Fibroblast of villous mesenchyme (primary cell): ENCODE data around the gene AURKA. TPM values are rescaled to one million over a fixed set of nuclear protein-coding genes. Genes with fewer than 3 reads are reported as not detected.

ENCODE experiments used
- DNase-seq: peaks from one replicate; pipeline ENCODE4 v3.0.0-alpha.2; 2010; ENCODE audit warnings: low read depth
- H3K4me3 ChIP-seq: 2 replicates; pipeline ENCODE4 v1.5.1; 2011; ENCODE audit warnings: low read depth, mild to moderate bottlenecking, low read length
- CTCF ChIP-seq: IDR thresholded peaks from 2 replicates; pipeline ENCODE4 v1.5.1; 2012; ENCODE audit warnings: low read depth, mild to moderate bottlenecking, low read length; ENCODE audit not compliant: insufficient read depth
- total RNA-seq: library from RNA; depleted of rRNA; stranded (reverse); fragments of >200 nt; gene quantifications from 2 replicates; pipeline ENCODE4 v1.2.3, GENCODE V29; 2012

Gene AURKA
- total RNA-seq, 1 donor = 57.0 TPM

DNA sequence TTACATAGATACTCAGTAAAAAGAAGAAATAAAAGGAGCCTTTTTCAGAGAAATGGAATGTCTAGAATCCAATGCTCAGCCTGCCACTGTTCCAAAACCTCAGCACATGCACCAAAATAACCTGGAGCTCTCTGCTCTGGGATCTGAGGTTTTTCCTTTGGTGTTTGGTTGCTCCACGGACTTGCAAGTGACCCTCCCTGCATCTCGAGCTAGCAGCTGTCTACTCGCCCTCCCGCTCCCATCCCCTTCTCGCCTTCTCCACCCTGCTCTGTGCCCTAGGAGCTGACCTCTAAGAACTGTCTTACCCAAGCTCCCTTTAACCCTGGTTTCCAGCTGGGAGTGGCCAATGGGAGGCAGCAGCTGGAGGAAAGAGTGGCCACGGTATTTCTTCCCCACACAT lies 68.4 kb downstream of the AURKA start:
- H3K4me3 ChIP-seq = no peak overlapping the region
- DNase-seq = no peak
- TF ChIP-seq CTCF = no peak

- no peak for TF ChIP-seq CTCF
- no peak for DNase-seq
- H3K4me3 ChIP-seq = no peak overlapping the region
Observed at GRCh38 chr20:56323206-56323605, 68.8 kb downstream of the AURKA start.

DNA sequence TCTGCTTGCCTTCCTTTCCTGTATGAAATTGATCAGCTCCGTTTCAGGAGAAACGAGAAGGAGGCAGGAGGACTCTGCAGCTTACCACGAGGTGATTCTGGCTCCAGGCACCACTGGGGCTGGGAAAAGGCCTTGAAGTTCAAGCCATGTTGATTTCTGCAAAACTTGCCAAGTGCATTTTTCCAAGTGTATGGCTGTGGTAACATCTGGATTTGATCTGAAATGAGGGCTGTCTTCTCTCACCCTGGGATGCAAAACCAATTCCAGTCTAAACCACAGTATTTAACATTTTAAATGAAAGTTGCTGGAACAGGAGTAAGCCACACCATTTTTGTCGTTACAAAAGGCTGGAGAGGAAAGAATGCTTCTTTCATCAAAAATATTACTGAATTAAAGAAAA lies 69.3 kb downstream of the AURKA start:
- no peak overlapping the region for H3K4me3 ChIP-seq
- no peak for DNase-seq
- TF ChIP-seq CTCF = no peak

Other genes with a start within 250 kb of the AURKA start
- gene MC3R, start 143.5 kb downstream of the AURKA start, total RNA-seq = not detected in 2 replicates
- gene FAM210B, start 33.2 kb downstream of the AURKA start, total RNA-seq = 38.0 and 46.2 TPM in 2 replicates
- 22.9 and 40.6 TPM in 2 replicates for gene CSTF1, start 430 bp upstream of the AURKA start, total RNA-seq
- gene CASS4, start 20.0 kb upstream of the AURKA start, total RNA-seq = 1.3 and 3.5 TPM in 2 replicates
- gene RTF2, start 76.4 kb upstream of the AURKA start, total RNA-seq = 63.5 and 80.3 TPM in 2 replicates
- not detected in 2 replicates for gene FAM209A, start 132.5 kb upstream of the AURKA start, total RNA-seq
- not detected in 2 replicates for gene FAM209B, start 141.0 kb upstream of the AURKA start, total RNA-seq
- 13.5 and 18.1 TPM in 2 replicates for gene TFAP2C, start 237.1 kb upstream of the AURKA start, total RNA-seq